NCI-H1105 (cell line): Measurements from ENCODE around the gene NFKB2.
A peak's percentile ranks its signal among the peaks of the same experiment; 100 is the strongest.

Experiments used
- DNase-seq: peaks from one replicate; lab custom pipeline; 2025; lab: John Stamatoyannopoulos, UW

NFKB2 gene

DNA sequence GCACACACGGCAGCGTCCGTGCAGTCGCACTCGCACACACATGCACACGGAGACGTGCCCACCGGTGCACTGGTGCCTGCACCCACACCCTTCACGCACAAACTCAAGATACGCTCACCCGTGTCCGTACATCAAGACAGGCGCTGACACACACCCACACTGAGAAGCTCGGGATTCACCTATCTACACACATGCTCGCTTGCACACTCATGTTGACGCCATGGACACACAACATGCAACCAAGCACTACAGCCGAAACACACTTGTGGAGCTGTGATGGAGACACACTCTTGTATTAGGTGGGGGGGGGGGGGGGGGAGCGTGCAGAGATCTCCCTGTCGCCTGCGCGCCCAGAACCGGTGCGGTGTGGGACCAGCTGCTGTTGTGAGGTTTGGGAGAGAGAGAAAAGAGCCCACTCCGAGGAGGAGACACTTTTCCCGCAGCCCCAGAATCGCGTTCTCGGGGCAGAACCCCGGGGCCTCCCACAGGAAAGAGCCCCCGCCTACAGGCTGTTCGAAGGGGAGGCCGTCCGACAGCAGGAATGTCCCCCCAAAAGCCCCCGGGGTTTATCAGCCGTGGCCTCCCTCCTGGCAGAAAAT lies 605 bp upstream of the NFKB2 start:
- DNase-seq, result no peak

DNA sequence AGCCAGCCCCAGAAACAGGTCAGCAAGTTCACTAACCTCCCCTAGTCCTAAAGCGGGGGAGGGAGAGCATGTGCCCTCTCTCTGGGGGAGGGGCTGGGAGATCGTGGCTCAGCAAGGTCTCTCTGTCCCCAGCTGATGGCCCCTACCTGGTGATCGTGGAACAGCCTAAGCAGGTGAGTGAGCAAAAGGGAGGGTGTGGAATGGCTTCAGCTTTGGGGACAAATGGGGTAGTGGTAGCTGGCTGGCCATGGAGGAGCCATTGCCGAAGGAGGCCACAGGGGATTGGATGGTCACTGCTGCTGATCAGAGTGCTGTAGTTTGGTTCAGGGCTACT lies 779 bp downstream of the NFKB2 start:
- no peak for DNase-seq

DNA sequence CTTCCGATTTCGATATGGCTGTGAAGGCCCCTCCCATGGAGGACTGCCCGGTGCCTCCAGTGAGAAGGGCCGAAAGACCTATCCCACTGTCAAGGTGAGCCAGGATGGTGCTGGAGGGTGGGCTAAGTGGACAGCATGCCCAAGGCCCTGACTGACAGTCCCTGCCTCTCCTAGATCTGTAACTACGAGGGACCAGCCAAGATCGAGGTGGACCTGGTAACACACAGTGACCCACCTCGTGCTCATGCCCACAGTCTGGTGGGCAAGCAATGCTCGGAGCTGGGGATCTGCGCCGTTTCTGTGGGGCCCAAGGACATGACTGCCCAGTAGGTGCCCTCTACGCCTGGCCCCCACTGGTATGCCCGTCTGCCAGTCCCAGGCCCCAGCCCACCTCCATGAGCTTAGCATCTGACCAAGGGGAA lies 1.2 kb downstream of the NFKB2 start:
- DNase-seq, result no peak

DNA sequence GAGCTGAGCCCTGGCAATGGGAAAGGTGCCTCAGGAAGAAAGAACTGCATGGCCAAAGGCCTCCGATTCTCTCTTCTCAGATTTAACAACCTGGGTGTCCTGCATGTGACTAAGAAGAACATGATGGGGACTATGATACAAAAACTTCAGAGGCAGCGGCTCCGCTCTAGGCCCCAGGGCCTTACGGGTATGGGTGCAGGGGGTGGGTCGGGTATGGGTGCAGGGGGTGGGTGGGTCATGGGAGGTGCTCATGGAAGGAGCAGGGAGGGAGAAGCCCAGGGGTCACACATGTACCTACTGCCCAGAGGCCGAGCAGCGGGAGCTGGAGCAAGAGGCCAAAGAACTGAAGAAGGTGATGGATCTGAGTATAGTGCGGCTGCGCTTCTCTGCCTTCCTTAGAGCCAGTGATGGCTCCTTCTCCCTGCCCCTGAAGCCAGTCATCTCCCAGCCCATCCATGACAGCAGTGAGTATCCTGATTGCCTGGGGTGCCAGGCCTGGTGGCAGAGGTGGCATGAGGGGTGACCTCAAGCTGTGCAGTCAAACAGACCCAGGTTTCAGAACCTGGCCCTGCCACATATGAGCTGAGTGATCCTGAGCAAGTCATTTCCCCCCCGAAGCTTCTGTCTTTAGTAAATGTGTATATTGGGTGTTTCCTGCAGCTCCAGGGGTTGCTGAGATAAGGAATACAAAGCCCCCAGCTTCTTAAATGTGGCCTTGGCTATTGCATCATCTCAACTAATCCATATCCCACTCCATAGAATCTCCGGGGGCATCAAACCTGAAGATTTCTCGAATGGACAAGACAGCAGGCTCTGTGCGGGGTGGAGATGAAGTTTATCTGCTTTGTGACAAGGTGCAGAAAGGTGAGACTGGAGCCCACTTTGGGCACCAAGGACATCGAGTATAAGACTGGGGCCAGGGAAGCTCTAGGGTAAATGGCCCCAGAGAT lies 2.0 kb downstream of the NFKB2 start:
- DNase-seq, result no peak

DNA sequence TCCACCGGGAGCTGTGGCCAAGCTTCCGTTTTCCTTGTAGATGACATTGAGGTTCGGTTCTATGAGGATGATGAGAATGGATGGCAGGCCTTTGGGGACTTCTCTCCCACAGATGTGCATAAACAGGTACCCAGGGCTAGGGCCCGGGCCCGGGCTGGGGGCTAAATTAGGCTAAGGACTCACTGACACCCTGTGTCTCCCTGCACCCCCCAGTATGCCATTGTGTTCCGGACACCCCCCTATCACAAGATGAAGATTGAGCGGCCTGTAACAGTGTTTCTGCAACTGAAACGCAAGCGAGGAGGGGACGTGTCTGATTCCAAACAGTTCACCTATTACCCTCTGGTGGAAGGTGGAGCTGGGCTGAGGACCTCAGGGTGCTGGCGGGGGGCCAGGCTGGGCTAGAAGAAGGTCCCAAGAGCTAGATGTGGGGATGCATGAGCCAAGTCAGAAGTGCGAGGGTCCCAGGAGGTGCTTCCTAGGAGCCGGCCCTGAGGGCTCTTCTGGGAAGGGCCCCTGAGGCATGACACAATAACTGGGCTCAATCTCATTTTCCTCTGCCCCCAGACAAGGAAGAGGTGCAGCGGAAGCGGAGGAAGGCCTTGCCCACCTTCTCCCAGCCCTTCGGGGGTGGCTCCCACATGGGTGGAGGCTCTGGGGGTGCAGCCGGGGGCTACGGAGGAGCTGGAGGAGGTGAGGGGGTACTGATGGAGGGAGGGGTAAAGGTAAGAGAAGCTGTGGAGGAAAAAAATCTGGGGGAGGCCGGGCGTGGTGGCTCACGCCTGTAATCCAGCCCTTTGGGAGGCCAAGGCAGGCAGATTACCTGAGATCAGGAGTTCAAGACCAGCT lies 2.9 kb downstream of the NFKB2 start:
- no peak for DNase-seq

DNA sequence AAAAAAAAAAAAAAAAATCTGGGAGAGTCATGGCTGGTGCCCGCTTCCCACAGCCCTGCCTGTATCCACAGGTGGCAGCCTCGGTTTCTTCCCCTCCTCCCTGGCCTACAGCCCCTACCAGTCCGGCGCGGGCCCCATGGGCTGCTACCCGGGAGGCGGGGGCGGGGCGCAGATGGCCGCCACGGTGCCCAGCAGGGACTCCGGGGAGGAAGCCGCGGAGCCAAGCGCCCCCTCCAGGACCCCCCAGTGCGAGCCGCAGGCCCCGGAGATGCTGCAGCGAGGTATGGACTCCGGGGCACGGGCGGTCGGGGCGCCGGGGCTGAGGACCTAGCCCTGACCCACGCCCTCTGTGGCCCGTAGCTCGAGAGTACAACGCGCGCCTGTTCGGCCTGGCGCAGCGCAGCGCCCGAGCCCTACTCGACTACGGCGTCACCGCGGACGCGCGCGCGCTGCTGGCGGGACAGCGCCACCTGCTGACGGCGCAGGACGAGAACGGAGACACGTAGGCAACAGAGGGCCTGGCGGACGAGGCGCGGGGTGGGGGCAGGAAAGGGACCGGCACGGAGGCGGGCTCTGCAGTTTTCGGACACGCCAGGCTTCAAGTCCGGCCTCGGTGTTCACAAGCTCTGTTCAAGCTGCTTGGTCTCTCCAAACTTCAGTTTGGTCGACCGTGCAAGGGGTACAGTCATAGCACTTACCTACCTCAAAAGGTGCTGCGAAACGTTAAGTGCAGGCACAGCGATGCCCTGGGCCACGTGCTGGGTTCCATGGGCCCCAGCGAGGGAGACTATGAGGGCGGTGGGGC lies 3.9 kb downstream of the NFKB2 start:
- peak; percentile 62 for DNase-seq

DNA sequence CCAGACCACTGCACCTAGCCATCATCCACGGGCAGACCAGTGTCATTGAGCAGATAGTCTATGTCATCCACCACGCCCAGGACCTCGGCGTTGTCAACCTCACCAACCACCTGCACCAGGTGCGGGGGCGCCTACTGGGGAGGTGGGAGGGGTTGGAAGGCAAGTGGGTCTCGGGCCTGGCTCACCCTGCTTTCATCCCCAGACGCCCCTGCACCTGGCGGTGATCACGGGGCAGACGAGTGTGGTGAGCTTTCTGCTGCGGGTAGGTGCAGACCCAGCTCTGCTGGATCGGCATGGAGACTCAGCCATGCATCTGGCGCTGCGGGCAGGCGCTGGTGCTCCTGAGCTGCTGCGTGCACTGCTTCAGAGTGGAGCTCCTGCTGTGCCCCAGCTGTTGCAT lies 4.6 kb downstream of the NFKB2 start:
- peak; percentile 57 for DNase-seq

DNA sequence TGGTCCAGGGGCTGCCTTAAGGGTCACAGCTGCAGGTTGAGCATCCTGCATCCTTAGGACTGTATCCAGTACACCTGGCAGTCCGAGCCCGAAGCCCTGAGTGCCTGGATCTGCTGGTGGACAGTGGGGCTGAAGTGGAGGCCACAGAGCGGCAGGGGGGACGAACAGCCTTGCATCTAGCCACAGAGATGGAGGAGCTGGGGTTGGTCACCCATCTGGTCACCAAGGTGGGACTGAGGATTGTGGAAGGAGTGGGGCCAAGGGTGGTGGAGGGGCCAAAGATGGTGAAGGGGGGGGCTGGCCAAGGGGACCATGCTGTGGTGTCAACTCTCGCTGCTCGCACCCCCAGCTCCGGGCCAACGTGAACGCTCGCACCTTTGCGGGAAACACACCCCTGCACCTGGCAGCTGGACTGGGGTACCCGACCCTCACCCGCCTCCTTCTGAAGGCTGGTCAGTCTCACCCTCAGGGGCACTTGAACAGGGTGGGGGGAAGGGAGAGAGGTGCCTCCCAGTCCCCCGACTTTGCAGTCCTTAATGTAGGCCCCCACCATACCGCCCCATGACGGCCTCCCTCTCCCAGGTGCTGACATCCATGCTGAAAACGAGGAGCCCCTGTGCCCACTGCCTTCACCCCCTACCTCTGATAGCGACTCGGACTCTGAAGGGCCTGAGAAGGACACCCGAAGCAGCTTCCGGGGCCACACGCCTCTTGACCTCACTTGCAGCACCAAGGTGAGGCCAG lies 5.3 kb downstream of the NFKB2 start:
- no peak for DNase-seq

DNA sequence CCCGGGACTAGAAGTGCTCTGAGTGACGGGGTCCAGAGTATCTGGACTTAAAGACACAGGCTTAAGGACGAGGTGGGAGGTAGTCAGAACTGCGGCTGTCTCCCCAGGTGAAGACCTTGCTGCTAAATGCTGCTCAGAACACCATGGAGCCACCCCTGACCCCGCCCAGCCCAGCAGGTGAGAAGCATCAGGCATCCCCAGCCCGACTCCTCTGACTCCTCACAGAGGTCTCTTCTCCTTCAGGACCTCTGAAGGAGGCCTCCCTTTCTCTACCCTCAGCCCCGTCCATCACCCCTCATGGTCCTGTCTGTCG lies 5.8 kb downstream of the NFKB2 start:
- DNase-seq, result no peak

DNA sequence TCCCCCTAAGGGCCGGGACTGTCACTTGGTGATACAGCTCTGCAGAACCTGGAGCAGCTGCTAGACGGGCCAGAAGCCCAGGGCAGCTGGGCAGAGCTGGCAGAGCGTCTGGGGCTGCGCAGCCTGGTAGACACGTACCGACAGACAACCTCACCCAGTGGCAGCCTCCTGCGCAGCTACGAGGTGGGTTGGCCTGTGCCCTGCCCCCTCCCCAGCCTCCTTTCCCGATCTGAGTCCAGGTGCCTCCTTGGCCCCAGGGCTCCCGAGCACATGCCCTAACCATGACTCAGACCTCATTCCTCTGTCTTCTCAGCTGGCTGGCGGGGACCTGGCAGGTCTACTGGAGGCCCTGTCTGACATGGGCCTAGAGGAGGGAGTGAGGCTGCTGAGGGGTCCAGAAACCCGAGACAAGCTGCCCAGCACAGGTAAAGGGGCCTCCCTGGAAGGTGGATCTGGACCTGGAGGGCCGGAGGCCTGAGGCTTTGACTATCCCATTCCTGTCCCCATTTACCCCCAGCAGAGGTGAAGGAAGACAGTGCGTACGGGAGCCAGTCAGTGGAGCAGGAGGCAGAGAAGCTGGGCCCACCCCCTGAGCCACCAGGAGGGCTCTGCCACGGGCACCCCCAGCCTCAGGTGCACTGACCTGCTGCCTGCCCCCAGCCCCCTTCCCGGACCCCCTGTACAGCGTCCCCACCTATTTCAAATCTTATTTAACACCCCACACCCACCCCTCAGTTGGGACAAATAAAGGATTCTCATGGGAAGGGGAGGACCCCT lies 6.4 kb downstream of the NFKB2 start:
- no peak for DNase-seq

DNA sequence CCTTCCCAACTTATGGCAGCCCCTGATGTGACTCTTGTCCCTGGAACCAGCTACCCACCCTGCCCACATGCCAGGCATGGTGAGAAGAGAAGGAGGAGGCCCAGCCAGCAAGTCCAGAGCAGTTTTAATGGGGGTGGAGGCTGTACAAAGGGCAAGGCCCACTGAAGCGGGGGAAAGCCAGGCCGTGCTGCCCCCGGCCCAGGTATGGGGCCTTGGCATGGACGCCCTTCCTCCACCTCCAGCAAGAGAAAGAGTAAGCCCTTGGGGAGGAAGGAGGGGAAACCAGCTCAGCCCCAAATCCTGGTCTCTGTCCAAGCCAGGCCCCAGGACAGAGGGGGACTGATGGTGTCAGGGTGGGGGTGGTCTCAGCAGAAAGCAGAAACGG lies 7.0 kb downstream of the NFKB2 start:
- DNase-seq, result no peak

DNA sequence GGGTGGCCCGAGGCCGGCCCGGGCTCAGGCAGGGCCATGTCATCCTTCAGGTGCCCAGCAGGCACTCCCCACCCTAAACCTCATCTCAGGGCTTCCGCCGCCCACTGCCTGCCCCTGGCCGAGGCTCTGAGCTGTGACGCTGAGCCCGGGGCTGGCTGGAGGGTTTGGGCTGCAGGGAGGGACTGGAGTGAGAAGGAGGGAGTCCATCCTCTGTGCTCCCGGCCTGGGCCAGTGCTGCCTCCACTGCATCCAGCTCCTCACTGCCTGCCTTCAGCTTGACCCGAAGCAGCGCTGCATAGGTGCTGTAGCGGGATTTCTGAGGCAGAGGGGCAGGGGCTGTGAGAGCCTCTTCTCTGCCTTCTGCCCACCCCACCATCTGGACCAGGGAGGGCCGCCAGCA lies 7.6 kb downstream of the NFKB2 start:
- no peak for DNase-seq

DNA sequence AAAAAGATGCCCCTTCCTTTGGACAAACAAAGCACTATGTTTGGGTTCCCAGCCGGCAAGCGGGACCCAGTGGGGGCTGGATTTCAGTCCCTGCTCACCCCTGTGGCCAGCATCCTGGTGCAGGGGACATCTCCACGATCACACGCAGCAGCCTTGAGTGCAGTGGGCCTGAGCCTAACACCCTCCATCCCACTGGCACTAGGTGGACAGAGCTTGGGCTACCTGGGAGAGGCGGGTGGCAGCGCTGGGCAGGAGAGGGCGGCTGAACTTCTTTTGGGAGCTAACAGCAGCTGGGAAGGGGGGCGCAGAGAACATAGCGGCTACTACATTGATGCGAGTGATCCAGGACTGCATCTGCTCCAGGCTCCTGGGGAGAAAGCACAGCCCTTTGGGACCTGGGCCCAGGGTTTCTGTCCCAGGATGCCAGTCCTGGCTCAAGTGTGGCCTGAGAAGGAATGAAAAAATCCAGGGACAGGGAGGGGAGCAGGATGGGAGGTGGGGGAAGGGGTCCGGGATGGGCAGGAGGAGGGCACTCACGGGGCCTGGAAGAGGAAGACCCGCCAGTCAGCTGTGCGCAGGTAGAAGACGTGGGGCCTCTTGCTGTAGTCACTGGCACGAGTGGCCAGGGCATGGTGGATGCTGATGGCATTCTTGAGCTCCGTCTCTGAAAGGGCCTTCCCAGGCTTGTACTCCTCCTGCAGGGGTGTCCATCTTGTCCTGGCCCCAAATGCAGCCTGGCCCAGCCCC lies 9.0 kb downstream of the NFKB2 start:
- DNase-seq, result no peak

DNA sequence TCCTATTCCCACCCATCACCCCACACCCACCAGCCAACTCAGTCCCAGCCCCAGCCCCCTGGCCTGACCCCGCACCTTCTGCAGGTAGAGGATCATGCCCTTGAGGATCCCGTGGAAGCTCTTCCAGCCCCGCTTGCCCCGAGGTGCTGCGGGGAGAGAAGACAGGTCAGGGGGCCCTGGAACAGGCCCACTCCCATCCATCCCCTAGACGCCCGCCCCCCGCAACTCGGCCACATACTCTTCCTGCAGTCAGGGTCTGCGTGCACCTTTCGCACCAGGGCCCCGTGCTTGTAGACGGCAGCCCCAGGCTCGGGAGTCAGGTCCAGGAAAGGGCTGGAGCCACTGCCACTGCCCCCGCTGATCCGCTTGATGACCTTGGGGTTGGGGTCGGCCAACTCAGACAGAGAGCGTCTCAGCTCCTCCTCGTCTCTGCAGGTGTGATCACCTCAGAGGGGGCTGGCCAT lies 9.6 kb downstream of the NFKB2 start:
- DNase-seq, result no peak

DNA sequence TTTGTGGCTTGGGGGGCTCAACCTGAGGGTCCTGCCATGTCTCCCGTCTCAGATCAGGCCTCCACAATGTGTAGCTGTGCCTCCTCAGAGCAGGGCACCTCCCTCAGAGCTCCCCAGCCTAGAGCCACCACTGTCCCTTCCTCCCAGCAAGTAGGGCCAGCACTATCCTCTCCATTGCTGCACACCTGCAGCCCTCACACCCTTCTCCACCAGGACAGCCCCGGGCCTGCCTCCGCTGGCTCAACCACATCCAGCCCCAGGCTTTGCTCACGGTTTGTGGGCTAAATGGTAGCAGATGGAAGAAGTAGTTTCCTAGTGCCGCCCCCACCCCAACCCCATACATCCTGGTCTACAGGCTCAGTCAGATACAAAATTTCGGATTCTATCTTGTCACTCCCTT lies 10.1 kb downstream of the NFKB2 start:
- no peak for DNase-seq

DNA sequence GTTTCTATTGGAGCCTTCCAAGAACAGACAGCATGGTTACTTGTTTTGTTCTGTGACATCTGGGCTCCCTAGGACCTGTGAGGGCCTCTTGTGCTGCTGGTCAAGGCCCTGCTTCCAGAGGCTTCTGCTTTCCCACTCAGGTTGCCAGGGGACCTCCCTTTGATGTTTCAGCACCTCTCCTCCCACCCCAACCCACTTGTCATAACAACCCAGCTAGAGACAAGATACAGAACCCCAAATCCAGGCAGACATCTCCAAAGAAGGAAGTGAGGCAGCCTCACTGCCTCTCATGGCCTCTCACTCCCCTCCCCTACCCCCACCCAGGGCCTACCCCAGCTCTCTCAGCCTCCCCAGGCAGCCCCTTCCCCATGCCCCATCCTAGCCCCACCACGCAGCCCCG lies 11.3 kb downstream of the NFKB2 start:
- DNase-seq, result no peak

DNA sequence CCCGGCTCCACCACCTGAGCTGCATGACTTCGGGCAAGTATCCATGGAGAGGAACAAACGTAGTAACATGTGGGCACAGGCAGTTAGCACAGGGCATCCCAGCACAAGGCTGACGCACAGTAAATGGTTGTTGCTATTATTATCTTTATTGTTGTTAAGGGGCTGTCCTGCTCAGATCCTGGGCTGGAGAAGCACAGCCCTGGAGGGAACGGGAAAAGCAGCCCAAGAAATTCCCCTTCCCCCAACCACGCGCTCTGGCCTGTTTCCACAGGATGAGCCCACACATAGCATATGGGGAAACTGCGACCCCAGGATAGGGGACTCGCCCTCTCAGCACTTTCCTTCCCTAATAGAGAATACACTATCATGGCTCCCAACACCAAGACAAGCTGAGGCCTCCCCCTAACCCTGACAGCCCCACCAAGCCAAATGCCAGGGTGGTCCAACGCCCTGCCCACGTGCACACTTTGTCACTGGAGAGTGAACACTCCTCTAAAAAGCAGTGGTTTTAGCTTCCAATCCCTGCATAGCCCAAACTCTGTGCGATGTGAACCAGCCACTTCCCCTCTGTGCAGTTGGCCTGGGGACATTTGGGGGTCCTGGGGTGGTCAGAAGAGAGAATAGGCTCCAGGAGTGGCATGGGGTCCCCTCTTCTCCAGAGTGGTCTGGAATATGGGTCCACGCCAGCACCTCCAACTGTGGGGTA lies 12.1 kb downstream of the NFKB2 start:
- no peak for DNase-seq

DNA sequence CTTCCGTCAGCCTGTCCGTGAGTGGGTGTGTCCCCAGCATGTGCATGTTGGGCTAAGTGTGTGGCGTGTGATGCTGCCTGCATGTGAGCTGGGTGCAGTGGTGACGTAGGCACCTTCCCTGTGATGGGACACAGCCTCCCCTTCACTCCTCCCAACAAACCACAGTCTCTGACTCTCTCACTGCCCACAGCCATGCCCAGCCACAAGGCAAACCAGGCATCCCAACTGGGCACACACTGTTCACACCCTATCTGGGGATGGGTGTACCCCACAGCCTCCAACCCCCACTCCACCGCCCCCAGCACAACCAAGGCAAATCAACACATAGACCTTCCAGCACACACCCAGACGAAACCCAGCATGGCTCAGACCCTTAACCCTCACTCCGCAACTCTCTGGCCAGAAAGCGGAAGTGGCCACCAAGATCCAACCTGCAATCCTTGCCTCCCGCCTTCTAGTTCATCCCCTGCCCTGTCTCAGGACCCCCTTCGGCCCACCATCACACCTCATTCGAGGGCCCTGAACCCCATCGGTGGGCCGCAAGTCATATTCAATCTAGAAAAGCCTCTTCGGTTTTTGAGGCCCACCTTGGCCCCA lies 12.7 kb downstream of the NFKB2 start:
- no peak for DNase-seq
